Neuron (in vitro differentiated cells): Measurements from ENCODE around the gene ARHGEF33.
"Not testable (repeated sequence)": the region's sequence is repeated elsewhere in the genome, so short reads cannot be mapped to it uniquely, and the experiment has no call there.

Source experiments
- H2AFZ ChIP-seq: one replicate; pipeline ENCODE4 v1.6.1; 2013; ENCODE audit warnings: low read depth, mild to moderate bottlenecking, inconsistent platforms, low read length, moderate library complexity
- H3K27me3 ChIP-seq: one replicate; pipeline ENCODE4 v1.6.1; 2013; ENCODE audit warnings: low read length; ENCODE audit not compliant: insufficient read depth
- H3K36me3 ChIP-seq: one replicate; pipeline ENCODE4 v1.6.1; 2013; ENCODE audit warnings: low read length; ENCODE audit not compliant: insufficient read depth
- H3K4me1 ChIP-seq: one replicate; pipeline ENCODE4 v1.6.1; 2013; ENCODE audit warnings: low read length; ENCODE audit not compliant: insufficient read depth
- H3K4me3 ChIP-seq: 2 replicates; pipeline ENCODE4 v1.5.1; 2013; ENCODE audit warnings: mild to moderate bottlenecking, low read length, moderate library complexity
- H3K9me3 ChIP-seq: one replicate; pipeline ENCODE4 v1.6.1; 2013; ENCODE audit warnings: low read length

ARHGEF33 gene

GRCh38 chr2:38925982-38926381, 36.3 kb downstream of the ARHGEF33 start:
- Histone ChIP-seq H3K36me3 (no peaks in the 10 kb centered on the region), H3K4me3 (no peak overlapping the region)

GRCh38 chr2:38930600-38930999, 40.9 kb downstream of the ARHGEF33 start:
- Histone ChIP-seq H3K4me3 (no peak overlapping the region), H3K27me3 (no peaks in the 10 kb centered on the region), H2AFZ (no peak overlapping the region), H3K36me3 (no peaks in the 10 kb centered on the region), H3K4me1 (no peaks in the 10 kb centered on the region), H3K9me3 (no peaks in the 10 kb centered on the region)

More at GRCh38 chr2:38925982-38926381, 36.3 kb downstream of the ARHGEF33 start:
- Histone ChIP-seq H3K4me1 (no peaks in the 10 kb centered on the region), H3K27me3 (no peaks in the 10 kb centered on the region), H3K9me3 (no peaks in the 10 kb centered on the region), H2AFZ (no peak overlapping the region)

- Histone ChIP-seq H3K36me3 (no peaks in the 10 kb centered on the region), H2AFZ (no peak overlapping the region), H3K4me3 (no peak overlapping the region), H3K27me3 (no peaks in the 10 kb centered on the region), H3K4me1 (no peaks in the 10 kb centered on the region), H3K9me3 (no peaks in the 10 kb centered on the region)
These were observed 42.9 kb downstream of the ARHGEF33 start for GRCh38 chr2:38932586-38932985.

GRCh38 chr2:38933653-38934052, 44.0 kb downstream of the ARHGEF33 start:
- Histone ChIP-seq H2AFZ (no peak overlapping the region), H3K4me3 (no peak overlapping the region), H3K9me3 (no peaks in the 10 kb centered on the region), H3K27me3 (no peaks in the 10 kb centered on the region), H3K36me3 (no peaks in the 10 kb centered on the region), H3K4me1 (no peaks in the 10 kb centered on the region)

- Histone ChIP-seq H2AFZ (no peak overlapping the region), H3K4me3 (no peak overlapping the region), H3K36me3 (no peaks in the 10 kb centered on the region), H3K4me1 (no peaks in the 10 kb centered on the region), H3K9me3 (no peaks in the 10 kb centered on the region), H3K27me3 (no peaks in the 10 kb centered on the region)
These were observed 45.1 kb downstream of the ARHGEF33 start for GRCh38 chr2:38934742-38935141.

DNA sequence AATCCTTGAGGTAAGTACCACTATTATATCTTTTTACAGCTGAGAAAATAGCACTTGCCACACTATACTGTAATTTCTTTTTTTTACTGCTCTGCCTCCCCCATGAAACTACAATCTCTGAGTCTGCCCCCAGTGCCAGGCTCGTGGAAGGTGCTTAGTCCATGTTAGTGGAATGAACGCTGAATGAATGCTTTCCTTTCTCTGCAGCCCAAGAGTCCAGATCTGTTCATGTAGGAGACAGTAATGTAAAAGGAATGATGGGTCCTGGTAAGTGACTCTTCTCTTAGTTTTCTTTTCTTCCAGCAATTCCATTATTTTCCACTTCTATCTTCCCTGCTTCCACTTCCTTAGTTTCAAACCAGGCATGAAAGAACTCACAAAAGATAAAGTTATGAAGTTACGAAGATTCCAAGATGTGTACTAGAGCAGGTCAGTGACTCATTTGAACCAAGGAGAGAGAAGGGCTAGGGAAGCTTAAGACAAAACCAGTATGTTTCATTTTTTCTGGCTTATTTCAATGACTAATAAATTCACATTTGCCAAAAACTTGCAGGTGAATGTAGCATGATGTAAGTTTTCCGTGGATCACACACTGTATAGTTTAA, 46.0 kb downstream of the ARHGEF33 start:
- no peaks in the 10 kb centered on the region for H3K27me3 ChIP-seq
- H2AFZ ChIP-seq: no peak overlapping the region
- no peaks in the 10 kb centered on the region for H3K9me3 ChIP-seq
- H3K4me3 ChIP-seq: no peak overlapping the region
- H3K4me1 ChIP-seq: no peaks in the 10 kb centered on the region
- no peaks in the 10 kb centered on the region for H3K36me3 ChIP-seq

- not testable (repeated sequence) for H2AFZ ChIP-seq
These were observed 46.8 kb downstream of the ARHGEF33 start for GRCh38 chr2:38936516-38936915.

DNA sequence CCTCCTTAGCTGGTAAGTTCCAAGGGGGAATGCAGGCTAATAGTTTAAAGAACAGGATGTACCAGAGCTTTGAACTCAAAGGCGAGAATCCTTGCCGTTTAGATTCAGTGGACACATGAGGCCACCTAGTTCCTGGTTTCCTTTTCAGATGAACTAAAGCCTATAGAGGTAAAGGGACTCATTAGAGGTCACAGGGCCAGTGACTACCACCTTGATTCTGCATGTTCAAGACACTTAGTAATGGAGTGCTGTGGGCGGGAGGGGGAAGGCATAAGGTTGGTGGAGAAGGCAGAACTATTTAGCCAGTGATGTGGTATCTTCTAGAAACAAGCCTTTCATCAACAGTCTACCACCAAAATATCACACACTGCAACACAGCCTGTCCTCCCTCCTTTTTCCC, 47.9 kb downstream of the ARHGEF33 start:
- H2AFZ ChIP-seq: no peak overlapping the region
- H3K4me1 ChIP-seq: no peaks in the 10 kb centered on the region
- no peaks in the 10 kb centered on the region for H3K27me3 ChIP-seq
- no peaks in the 10 kb centered on the region for H3K36me3 ChIP-seq
- no peak overlapping the region for H3K4me3 ChIP-seq
- no peaks in the 10 kb centered on the region for H3K9me3 ChIP-seq

More at GRCh38 chr2:38936516-38936915, 46.8 kb downstream of the ARHGEF33 start:
- H3K9me3 ChIP-seq, H3K27me3 ChIP-seq, H3K4me3 ChIP-seq, H3K36me3 ChIP-seq, H3K4me1 ChIP-seq: not testable (repeated sequence)

GRCh38 chr2:38940746-38941145, 51.1 kb downstream of the ARHGEF33 start:
- H3K4me1 ChIP-seq: peaks cover 11% of the 10 kb centered on the region
- H2AFZ ChIP-seq: no peak overlapping the region
- H3K36me3 ChIP-seq: no peaks in the 10 kb centered on the region
- no peak overlapping the region for H3K4me3 ChIP-seq
- no peaks in the 10 kb centered on the region for H3K9me3 ChIP-seq
- H3K27me3 ChIP-seq: no peaks in the 10 kb centered on the region

DNA sequence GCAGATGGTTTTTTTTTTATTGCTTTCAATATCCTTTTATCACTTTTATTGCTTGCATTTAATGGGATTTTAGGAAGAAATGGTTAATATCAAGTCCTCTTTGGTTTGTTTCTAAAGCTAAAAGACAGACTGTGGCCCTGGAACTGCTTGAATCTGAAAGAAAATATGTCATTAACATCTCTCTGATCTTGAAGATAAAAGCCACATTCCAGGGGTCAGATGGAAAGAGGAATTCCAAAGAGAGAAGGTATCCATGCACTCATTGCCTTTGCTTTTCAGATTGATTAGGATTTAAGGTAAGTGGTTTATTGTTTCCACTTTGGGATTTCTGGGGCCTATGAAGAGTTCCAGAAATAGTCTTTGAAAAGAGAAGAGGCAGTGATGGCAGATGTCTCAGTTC, 54.1 kb downstream of the ARHGEF33 start:
- H3K4me1 ChIP-seq: peaks cover 11% of the 10 kb centered on the region
- H2AFZ ChIP-seq: no peak overlapping the region
- no peaks in the 10 kb centered on the region for H3K36me3 ChIP-seq
- H3K9me3 ChIP-seq: no peaks in the 10 kb centered on the region
- H3K4me3 ChIP-seq: no peak overlapping the region
- no peaks in the 10 kb centered on the region for H3K27me3 ChIP-seq

GRCh38 chr2:38945372-38945771, 55.7 kb downstream of the ARHGEF33 start:
- Histone ChIP-seq H3K9me3 (peaks cover 2% of the 10 kb centered on the region), H3K4me3 (no peak overlapping the region), H3K27me3 (no peaks in the 10 kb centered on the region), H3K36me3 (no peaks in the 10 kb centered on the region), H3K4me1 (peaks cover 11% of the 10 kb centered on the region), H2AFZ (no peak overlapping the region)

DNA sequence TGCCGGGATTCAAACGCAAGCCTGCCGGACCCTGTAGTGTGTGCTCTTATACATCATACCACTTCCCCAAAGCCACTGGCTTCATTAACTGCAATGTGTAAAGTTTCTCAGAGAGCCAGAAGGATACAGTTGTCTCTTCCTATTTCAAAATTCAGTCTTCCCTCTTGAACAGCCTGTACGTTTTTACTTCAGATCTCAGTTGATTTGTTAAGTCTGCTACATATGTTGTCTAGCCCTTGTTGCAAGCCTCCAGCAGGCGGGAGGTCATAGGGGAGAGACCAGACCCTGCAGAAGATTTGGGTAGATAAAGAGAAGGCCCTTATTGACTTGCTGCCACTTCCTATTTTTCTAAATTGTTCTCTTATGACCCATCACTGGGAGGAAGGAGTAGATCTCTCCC, 56.2 kb downstream of the ARHGEF33 start:
- Histone ChIP-seq H3K27me3 (no peaks in the 10 kb centered on the region), H3K4me3 (no peak overlapping the region), H3K4me1 (peaks cover 11% of the 10 kb centered on the region), H3K9me3 (peaks cover 2% of the 10 kb centered on the region), H2AFZ (no peak overlapping the region), H3K36me3 (no peaks in the 10 kb centered on the region)

- no peak overlapping the region for H3K4me3 ChIP-seq
- no peak overlapping the region for H2AFZ ChIP-seq
These were observed 57.9 kb downstream of the ARHGEF33 start for GRCh38 chr2:38947241-38948239.

More at GRCh38 chr2:38947241-38948239, 57.9 kb downstream of the ARHGEF33 start:
- Histone ChIP-seq H3K4me1 (peaks cover 11% of the 10 kb centered on the region), H3K27me3 (no peaks in the 10 kb centered on the region), H3K36me3 (no peaks in the 10 kb centered on the region), H3K9me3 (peaks cover 2% of the 10 kb centered on the region)
